B cell (primary cell): ENCODE data around the gene CUL4B. TPM values are rescaled to one million over a fixed set of nuclear protein-coding genes. Genes with fewer than 3 reads are reported as not detected.
A peak's percentile ranks its signal among the peaks of the same experiment; 100 is the strongest.

Experiments
- ATAC-seq: fragments of 200-7000 bp; cut with Tn5 transposase; one replicate; pipeline ENCODE4 v1.10.0; 2021; ENCODE audit warnings: low read depth, mild to moderate bottlenecking, moderate number of reproducible peaks, moderate library complexity
- CTCF ChIA-PET: fragments of 350-600 bp; sonication (Branson Sonifier 250); formaldehyde crosslinking; loops from one replicate; lab custom pipeline; 2021; ENCODE audit warnings: antibody characterized with exemption, inconsistent platforms; lab: Charles Lee
- POLR2A ChIA-PET: fragments of 350-600 bp; sonication (Branson Sonifier 250); formaldehyde crosslinking; loops from one replicate; lab custom pipeline; 2021; ENCODE audit warnings: antibody characterized with exemption; lab: Charles Lee
- DNase-seq: peaks from one replicate; pipeline ENCODE4 v3.0.0; 2013
- H2AFZ ChIP-seq: 2 replicates; pipeline ENCODE4 v1.6.1; 2012; ENCODE audit warnings: mild to moderate bottlenecking, low read depth, low read length; ENCODE audit not compliant: insufficient read depth, poor library complexity, severe bottlenecking
- H3K27ac ChIP-seq, 2 donors: 1 replicate in 1 of 2; 2 replicates in 1 of 2; pipeline ENCODE4 v1.5.1; 2012 to 2013; ENCODE audit warnings: low read length in 2 of 2, mild to moderate bottlenecking in 2 of 2, moderate library complexity in 1 of 2
- H3K27me3 ChIP-seq, 4 experiments: fragments of 200-600 bp in 1 of 4; sonication (generic) in 1 of 4; replicated peaks in 1 of 4; 1 replicate in 2 of 4; 2 replicates in 2 of 4; pipeline versions ENCODE4 v1.6.1 to v1.7.0; 2013 to 2016; ENCODE audit warnings: low read length in 3 of 4, mild to moderate bottlenecking in 2 of 4, mixed read lengths in 1 of 4, moderate library complexity in 1 of 4; ENCODE audit not compliant: insufficient read depth in 4 of 4, control insufficient read depth in 3 of 4; ENCODE audit errors: control extremely low read depth in 1 of 4
- H3K36me3 ChIP-seq, 2 experiments: replicated peaks in 1 of 2; 1 replicate in 1 of 2; 2 replicates in 1 of 2; pipeline versions ENCODE4 v1.6.1 to v1.7.1; 2013; ENCODE audit warnings: low read length in 1 of 2; ENCODE audit not compliant: insufficient read depth in 2 of 2, control insufficient read depth in 1 of 2; ENCODE audit errors: control extremely low read depth in 1 of 2, extremely low read depth in 1 of 2
- H3K4me1 ChIP-seq, 2 donors: fragments of 200-600 bp in 1 of 2; sonication (generic) in 1 of 2; 1 replicate in 1 of 2; 2 replicates in 1 of 2; pipeline versions ENCODE4 v1.5.1 to v1.6.1; 2013 to 2017; ENCODE audit warnings: low read length in 2 of 2; ENCODE audit not compliant: control insufficient read depth in 2 of 2, insufficient read depth in 2 of 2
- H3K4me2 ChIP-seq: replicated peaks from 2 replicates; pipeline ENCODE3; 2012; ENCODE audit warnings: mild to moderate bottlenecking, low read depth, low read length; ENCODE audit not compliant: poor library complexity, severe bottlenecking
- H3K4me3 ChIP-seq, 5 experiments: fragments of 200-600 bp in 1 of 5; sonication (generic) in 1 of 5; 1 replicate in 3 of 5; 2 replicates in 2 of 5; pipeline versions ENCODE4 v1.5.1 to v1.7.0; 2011 to 2016; ENCODE audit warnings: low read length in 4 of 5, mild to moderate bottlenecking in 4 of 5, low read depth in 2 of 5, control low read depth in 1 of 5, moderate library complexity in 1 of 5; ENCODE audit not compliant: insufficient read depth in 1 of 5; ENCODE audit errors: control extremely low read depth in 1 of 5, extremely low read depth in 1 of 5
- H3K79me2 ChIP-seq: fragments of 200-600 bp; sonication (generic); one replicate; pipeline ENCODE4 v1.6.0; 2016; ENCODE audit warnings: low read length; ENCODE audit not compliant: control insufficient read depth, insufficient read depth
- H3K9ac ChIP-seq: fragments of 200-600 bp; sonication (generic); 2 replicates; pipeline ENCODE4 v1.6.1; 2017; ENCODE audit warnings: mild to moderate bottlenecking, low read length, moderate library complexity
- H3K9me3 ChIP-seq, 3 donors: one replicate each; pipeline versions ENCODE4 v1.6.1 to v1.7.1; 2013; ENCODE audit warnings: low read length in 2 of 3; ENCODE audit not compliant: control insufficient read depth in 2 of 3, insufficient read depth in 1 of 3; ENCODE audit errors: control extremely low read depth in 1 of 3
- H4K20me1 ChIP-seq: 2 replicates; pipeline ENCODE4 v1.6.0; 2012; ENCODE audit warnings: mild to moderate bottlenecking, low read length; ENCODE audit not compliant: insufficient read depth, control insufficient read depth, poor library complexity, severe bottlenecking
- H3K27ac Mint-ChIP-seq: one replicate; pipeline ENCODE4 v1.8.0; 2021; ENCODE audit warnings: mixed read lengths
- H3K27me3 Mint-ChIP-seq: one replicate; pipeline ENCODE4 v1.8.0; 2021; ENCODE audit warnings: mixed read lengths
- H3K4me1 Mint-ChIP-seq: one replicate; pipeline ENCODE4 v1.8.0; 2021; ENCODE audit warnings: mixed read lengths
- H3K4me3 Mint-ChIP-seq: one replicate; pipeline ENCODE4 v1.8.0; 2021; ENCODE audit warnings: mixed read lengths
- H3K9me3 Mint-ChIP-seq: one replicate; pipeline ENCODE4 v1.8.0; 2022; ENCODE audit warnings: mixed read lengths; ENCODE audit not compliant: insufficient read depth
- EZH2 ChIP-seq: IDR thresholded peaks from 2 replicates; pipeline ENCODE4 v1.6.1; 2012; ENCODE audit warnings: borderline replicate concordance, low read depth, mild to moderate bottlenecking, moderate library complexity, low read length; ENCODE audit not compliant: insufficient read depth, poor library complexity, severe bottlenecking
- WGBS: methylation state at CpG from one replicate; pipeline ENCODE4 v1.1.5; 2013; ENCODE audit warnings: missing lambda C conversion rate; ENCODE audit not compliant: insufficient coverage; 5-methylcytosine and 5-hydroxymethylcytosine counted together
- intact Hi-C: fragments of 100-400 bp; cut with micrococcal nuclease; formaldehyde crosslinking; loops from one replicate; pipeline ENCODE4 v1.10.0; 2022
- polyA plus RNA-seq: library from polyadenylated mRNA; depleted of rRNA; stranded (reverse); fragments of >200 nt; gene quantifications from 2 replicates; pipeline ENCODE4 v1.2.3, GENCODE V29; 2012
- total RNA-seq, 2 donors: library from RNA; stranded (reverse); fragments of 120-200 nt in 1 of 2; gene quantifications; 1 replicate in 1 of 2; 2 replicates in 1 of 2; pipeline versions ENCODE4 v1.2.3 to v1.2.4, GENCODE V29; 2013 to 2022
- TF ChIP-seq, protein P1 (sequence below): fragments of 200-600 bp; IDR thresholded peaks from one replicate; pipeline ENCODE4 v1.8.0; 2022; ENCODE audit warnings: antibody characterized with exemption, mild to moderate bottlenecking

Gene CUL4B
- total and polyA plus RNA-seq, 2 donors (not counting 1 experiment from before 2014, with no cell fraction given), result 13.6 to 56.1 TPM

DNA sequence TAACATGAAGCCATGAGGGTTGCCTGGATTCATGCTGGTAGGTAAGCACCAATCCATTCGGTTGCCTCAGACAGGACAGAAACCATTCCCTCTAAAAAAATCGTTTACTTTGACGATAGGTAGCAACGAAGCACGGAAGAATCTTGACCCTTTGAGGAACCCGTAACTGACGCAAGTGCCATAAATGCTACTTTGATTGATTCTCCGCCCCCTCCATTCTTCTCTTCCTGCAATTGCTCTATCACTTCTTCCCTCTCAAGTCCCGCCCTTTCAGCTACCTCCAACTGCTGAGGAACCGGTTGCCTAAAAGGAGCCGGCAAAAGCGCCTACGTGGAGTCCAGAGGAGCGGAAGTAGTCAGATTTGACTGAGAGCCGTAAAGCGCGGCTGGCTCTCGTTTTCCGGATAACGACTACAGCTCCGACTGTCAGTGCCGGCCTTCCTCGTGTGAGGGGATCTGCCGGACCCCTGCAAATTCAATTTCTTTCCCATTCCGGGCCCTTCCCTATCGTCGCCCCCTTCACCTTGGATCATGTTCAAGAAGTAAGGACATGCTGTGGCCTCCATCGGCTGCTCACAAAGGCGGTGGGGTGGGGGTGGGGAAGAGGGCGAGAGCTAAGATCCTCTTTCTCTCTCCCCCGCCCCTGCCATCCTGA is 43.1 kb upstream of the CUL4B start, which contains the start of gene MCTS1:
TSS of gene MCTS1 (plus strand) at position 395 of the 654 bp plus-strand sequence. CDS start at position 531, 136 bp downstream.
- peaks cover 10% of the 10 kb centered on the region in 2 donors for H3K4me1 ChIP-seq
- peak within 1 kb of the TSS; percentile 74 for H3K4me2 ChIP-seq
- ChIA-PET CTCF (interaction anchor here (1.7 kb wide), 1 partner anchor 42 kb away, joined by 14 read pairs; the partner anchor contains the start of gene CUL4B), POLR2A (interaction anchor here (0.7 to 2.0 kb wide), 4 partner anchors 27 to 145 kb away, joined by 3 to 25 read pairs (median 6); partner anchors contain the start of genes C1GALT1C1 and CUL4B)
- peaks cover 7% of the 10 kb centered on the region for H3K79me2 ChIP-seq
- Mint-ChIP-seq H3K27ac (peak within 1 kb of the TSS; percentile 94), H3K9me3 (no peaks in the 10 kb centered on the region), H3K4me3 (peak within 1 kb of the TSS; percentile 90), H3K4me1 (peaks cover 13% of the 10 kb centered on the region), H3K27me3 (no peaks in the 10 kb centered on the region)
- H4K20me1 ChIP-seq, result no peaks in the 10 kb centered on the region
- no peaks in the 10 kb centered on the region for H3K27me3 ChIP-seq
- ATAC-seq, result peak; percentile 93
- H3K9ac ChIP-seq, result peak within 1 kb of the TSS; percentile 89
- peak within 1 kb of the TSS; percentile 78 to 94 for H3K27ac ChIP-seq
- intact Hi-C loops, result loop anchor here (1.0 to 2.0 kb wide), 3 partner anchors 26 to 151 kb away; partner anchors contain the start of genes C1GALT1C1 and CUL4B
- TF ChIP-seq, protein P1, sequence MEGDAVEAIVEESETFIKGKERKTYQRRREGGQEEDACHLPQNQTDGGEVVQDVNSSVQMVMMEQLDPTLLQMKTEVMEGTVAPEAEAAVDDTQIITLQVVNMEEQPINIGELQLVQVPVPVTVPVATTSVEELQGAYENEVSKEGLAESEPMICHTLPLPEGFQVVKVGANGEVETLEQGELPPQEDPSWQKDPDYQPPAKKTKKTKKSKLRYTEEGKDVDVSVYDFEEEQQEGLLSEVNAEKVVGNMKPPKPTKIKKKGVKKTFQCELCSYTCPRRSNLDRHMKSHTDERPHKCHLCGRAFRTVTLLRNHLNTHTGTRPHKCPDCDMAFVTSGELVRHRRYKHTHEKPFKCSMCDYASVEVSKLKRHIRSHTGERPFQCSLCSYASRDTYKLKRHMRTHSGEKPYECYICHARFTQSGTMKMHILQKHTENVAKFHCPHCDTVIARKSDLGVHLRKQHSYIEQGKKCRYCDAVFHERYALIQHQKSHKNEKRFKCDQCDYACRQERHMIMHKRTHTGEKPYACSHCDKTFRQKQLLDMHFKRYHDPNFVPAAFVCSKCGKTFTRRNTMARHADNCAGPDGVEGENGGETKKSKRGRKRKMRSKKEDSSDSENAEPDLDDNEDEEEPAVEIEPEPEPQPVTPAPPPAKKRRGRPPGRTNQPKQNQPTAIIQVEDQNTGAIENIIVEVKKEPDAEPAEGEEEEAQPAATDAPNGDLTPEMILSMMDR, result no peak
- no peak for TF ChIP-seq EZH2
- peaks cover 0 to 14% of the 10 kb centered on the region in 2 experiments for H3K36me3 ChIP-seq
- peak; percentile 88 for DNase-seq
- H3K9me3 ChIP-seq, result no peaks in the 10 kb centered on the region
- peak within 1 kb of the TSS; percentile 81 for H2AFZ ChIP-seq
- H3K4me3 ChIP-seq, result peak within 1 kb of the TSS; percentile 68 to 88 (median 70)
- 1% methylated on average over 17 of the region's 31 CpGs for WGBS

DNA sequence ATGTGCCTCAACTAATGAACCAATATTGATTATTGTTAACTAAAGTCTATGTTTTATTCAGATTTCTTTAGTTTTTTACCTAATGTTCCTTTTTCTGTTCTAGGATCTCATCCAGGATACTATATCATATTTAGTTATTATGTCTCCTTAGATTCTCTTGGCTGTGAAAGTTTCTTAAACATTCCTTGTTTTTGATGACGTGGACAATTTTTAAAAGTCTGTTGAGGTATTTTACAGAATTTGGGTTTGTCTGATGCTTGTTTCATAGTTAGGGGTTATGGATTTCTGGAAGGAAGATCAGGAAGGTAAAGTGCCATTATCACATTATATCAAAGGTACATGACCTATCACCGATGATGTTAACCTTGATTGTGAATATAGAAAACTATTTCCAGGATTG is 24.9 kb upstream of the CUL4B start:
- no CpG with 5 or more reads among the region's 2 CpGs for WGBS
- POLR2A ChIA-PET, result interaction anchor here (0.6 kb wide), 1 partner anchor 25 kb away, joined by 10 read pairs; no protein-coding TSS in a partner anchor
- H3K4me3 ChIP-seq, result no peak overlapping the region
- Mint-ChIP-seq H3K27me3 (no peaks in the 10 kb centered on the region), H3K9me3 (no peaks in the 10 kb centered on the region), H3K4me1 (no peaks in the 10 kb centered on the region), H3K4me3 (no peak overlapping the region), H3K27ac (no peak overlapping the region)
- no peak for TF ChIP-seq EZH2
- TF ChIP-seq, protein P1, result no peak
- CTCF ChIA-PET, result no interaction called here
- ATAC-seq (no peak), DNase-seq (no peak)
- no peaks in the 10 kb centered on the region for H3K36me3 ChIP-seq
- no peak overlapping the region for H3K9ac ChIP-seq
- H2AFZ ChIP-seq, result no peak overlapping the region
- H3K79me2 ChIP-seq, result no peaks in the 10 kb centered on the region
- H3K27me3 ChIP-seq, result no peaks in the 10 kb centered on the region
- no peaks in the 10 kb centered on the region for H4K20me1 ChIP-seq
- no peaks in the 10 kb centered on the region for H3K9me3 ChIP-seq
- H3K4me1 ChIP-seq, result no peaks in the 10 kb centered on the region
- intact Hi-C loops, result no loop called here
- H3K4me2 ChIP-seq, result no peak overlapping the region
- no peak overlapping the region for H3K27ac ChIP-seq
